Measurements from ENCODE around the gene HOXB3. TPM values are rescaled to one million over a fixed set of nuclear protein-coding genes. Genes with fewer than 3 reads are reported as not detected.

The HOXB3 gene
- total and polyA plus RNA-seq, 2 of the 13 experiments (the other 11 are each of a cell fraction or from before 2014, with no cell fraction given), result not detected

DNA sequence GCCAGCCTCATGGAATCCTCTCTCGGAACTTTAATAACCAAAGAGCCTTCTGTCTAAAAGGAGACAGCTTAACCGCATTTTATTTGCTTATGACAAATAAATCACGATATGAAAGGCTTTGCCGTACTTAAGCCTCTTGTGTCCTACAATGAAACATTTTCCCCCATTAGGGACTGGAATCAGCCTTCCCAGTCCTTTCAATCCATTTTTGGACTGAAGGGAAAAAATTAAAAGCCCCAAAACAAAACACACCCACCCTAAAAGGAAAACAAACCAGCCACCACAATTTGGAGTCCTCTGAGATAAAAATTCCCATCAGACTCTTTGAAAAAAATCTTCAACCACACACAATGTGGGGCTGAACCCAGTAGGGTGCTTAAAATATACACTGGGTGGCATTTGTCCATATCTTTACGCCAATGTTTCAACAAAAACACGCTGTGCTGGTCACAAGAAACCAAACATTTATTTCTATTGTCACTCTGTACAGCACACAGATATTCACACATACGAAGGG lies 14.9 kb downstream of the HOXB3 start:
- FAIRE-seq, result no peak
- Histone ChIP-seq H3K27ac (ENCODE audit: extremely low read length, insufficient read depth, low read length) (no peak overlapping the region), H3K27me3 (ENCODE audit: control insufficient read depth in 1 of 2, insufficient read depth in 2 of 2, low read length in 2 of 2) (peaks cover 35 to 89% of the 10 kb centered on the region in 2 experiments), H3K4me2 (ENCODE audit: low read depth, low read length) (no peak overlapping the region), H3K4me3 (replicated peaks in 1 of 3; ENCODE audit: insufficient read depth in 1 of 3, low read depth in 2 of 3, low read length in 3 of 3) (no peak overlapping the region), H3K4me1 (ENCODE audit: insufficient read depth, low read length) (no peaks in the 10 kb centered on the region), H3K9ac (ENCODE audit: insufficient read depth, low read depth, low read length) (no peak overlapping the region), H3K79me2 (ENCODE audit: insufficient read depth, low read length) (no peaks in the 10 kb centered on the region), H2AFZ (ENCODE audit: low read length) (no peak overlapping the region), H3K36me3 (replicated peaks in 1 of 2; ENCODE audit: control insufficient read depth in 1 of 2, insufficient read depth in 2 of 2, low read length in 2 of 2) (no peaks in the 10 kb centered on the region), H4K20me1 (ENCODE audit: insufficient read depth, low read length) (no peaks in the 10 kb centered on the region), H3K9me3 (ENCODE audit: low read length) (no peaks in the 10 kb centered on the region)
- in situ Hi-C loops (cut with HindIII; ENCODE audit: extremely low pct_ligation_motif_present, low pct_unique_long_range_greater_than_20kb) (no loop called here), intact Hi-C loops (cut with micrococcal nuclease; ENCODE audit: unreplicated experiment) (no loop called here)
- WGBS (ENCODE audit: low lambda C conversion rate), result 8% methylated on average over 7 of the region's 7 CpGs
- no TSS peak for BruUV-seq (replicated peaks)
- no peak for DNase-seq (ENCODE audit: low spot score)
- ATAC-seq, result no peak
- TF ChIP-seq ZNF12 (CRISPR knock-in tag; IDR thresholded peaks at IDR 0.05) (peak; percentile 48; the same call in 1 of the 2 replicates), HNRNPUL1 (IDR thresholded peaks at IDR 0.05; ENCODE audit: low read depth, low read length) (no peak)
- CTCF ChIA-PET (ENCODE audit: low intra/inter-chr PET ratio, low total read pairs), result no interaction called here
- POLR2A ChIA-PET, result no interaction called here

DNA sequence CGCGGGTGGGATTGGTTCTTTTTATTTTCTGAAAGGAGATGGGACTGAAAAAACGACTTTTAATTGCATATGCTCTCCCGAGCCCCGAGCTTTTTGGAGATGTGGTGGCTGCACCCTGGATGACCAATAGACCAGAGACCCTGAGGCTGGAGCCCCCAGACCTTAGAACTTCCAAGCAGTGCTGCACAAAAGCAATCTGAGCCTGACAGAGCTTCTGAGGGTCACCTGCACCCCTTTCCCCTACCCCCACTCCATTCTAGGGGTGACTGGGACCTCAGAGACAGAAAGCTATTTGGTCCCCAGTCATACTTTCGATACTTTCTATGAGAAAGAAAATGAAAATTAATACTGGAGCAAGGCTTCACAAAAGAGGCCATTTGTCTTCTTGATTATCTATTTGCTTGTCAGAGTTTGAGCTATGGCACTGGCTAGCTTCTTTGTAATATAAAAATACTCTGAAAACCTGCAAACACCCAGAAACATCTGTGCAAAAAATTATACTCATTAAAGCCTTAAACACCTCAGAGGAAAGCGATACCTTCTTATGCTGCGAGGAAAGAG lies 15.5 kb downstream of the HOXB3 start:
- TF ChIP-seq, protein P1, sequence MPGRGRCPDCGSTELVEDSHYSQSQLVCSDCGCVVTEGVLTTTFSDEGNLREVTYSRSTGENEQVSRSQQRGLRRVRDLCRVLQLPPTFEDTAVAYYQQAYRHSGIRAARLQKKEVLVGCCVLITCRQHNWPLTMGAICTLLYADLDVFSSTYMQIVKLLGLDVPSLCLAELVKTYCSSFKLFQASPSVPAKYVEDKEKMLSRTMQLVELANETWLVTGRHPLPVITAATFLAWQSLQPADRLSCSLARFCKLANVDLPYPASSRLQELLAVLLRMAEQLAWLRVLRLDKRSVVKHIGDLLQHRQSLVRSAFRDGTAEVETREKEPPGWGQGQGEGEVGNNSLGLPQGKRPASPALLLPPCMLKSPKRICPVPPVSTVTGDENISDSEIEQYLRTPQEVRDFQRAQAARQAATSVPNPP (CRISPR knock-in tag; IDR thresholded peaks at IDR 0.05), result no peak
- TF ChIP-seq, protein P2, sequence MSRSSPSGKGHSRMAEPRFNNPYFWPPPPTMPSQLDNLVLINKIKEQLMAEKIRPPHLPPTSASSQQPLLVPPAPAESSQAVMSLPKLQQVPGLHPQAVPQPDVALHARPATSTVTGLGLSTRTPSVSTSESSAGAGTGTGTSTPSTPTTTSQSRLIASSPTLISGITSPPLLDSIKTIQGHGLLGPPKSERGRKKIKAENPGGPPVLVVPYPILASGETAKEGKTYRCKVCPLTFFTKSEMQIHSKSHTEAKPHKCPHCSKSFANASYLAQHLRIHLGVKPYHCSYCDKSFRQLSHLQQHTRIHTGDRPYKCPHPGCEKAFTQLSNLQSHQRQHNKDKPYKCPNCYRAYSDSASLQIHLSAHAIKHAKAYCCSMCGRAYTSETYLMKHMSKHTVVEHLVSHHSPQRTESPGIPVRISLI (CRISPR knock-in tag; IDR thresholded peaks at IDR 0.05; ENCODE audit: borderline replicate concordance), result no peak
- no peak for TF ChIP-seq NCOR1 (IDR thresholded peaks at IDR 0.05; ENCODE audit: borderline replicate concordance, low read length)
- no peak for TF ChIP-seq ZNF17 (CRISPR knock-in tag; IDR thresholded peaks at IDR 0.05)
- TF ChIP-seq ZNF780A (CRISPR knock-in tag; IDR thresholded peaks at IDR 0.05), result no peak
- no peak for TF ChIP-seq ZNF7 (CRISPR knock-in tag; IDR thresholded peaks at IDR 0.05)
- TF ChIP-seq ZNF263 (CRISPR knock-in tag; IDR thresholded peaks at IDR 0.05), result no peak
- CTCF ChIA-PET (ENCODE audit: low intra/inter-chr PET ratio, low total read pairs), result no interaction called here
- intact Hi-C loops (cut with micrococcal nuclease; ENCODE audit: unreplicated experiment), result no loop called here
- Histone ChIP-seq H2AFZ (ENCODE audit: low read length) (no peak overlapping the region), H3K4me2 (ENCODE audit: low read depth, low read length) (no peak overlapping the region), H3K79me2 (ENCODE audit: insufficient read depth, low read length) (no peaks in the 10 kb centered on the region), H3K4me1 (ENCODE audit: insufficient read depth, low read length) (no peaks in the 10 kb centered on the region), H3K4me3 (replicated peaks in 1 of 3; ENCODE audit: insufficient read depth in 1 of 3, low read depth in 2 of 3, low read length in 3 of 3) (no peak overlapping the region), H3K9ac (ENCODE audit: insufficient read depth, low read depth, low read length) (no peak overlapping the region), H3K9me3 (ENCODE audit: low read length) (no peaks in the 10 kb centered on the region), H3K36me3 (replicated peaks in 1 of 2; ENCODE audit: control insufficient read depth in 1 of 2, insufficient read depth in 2 of 2, low read length in 2 of 2) (no peaks in the 10 kb centered on the region), H4K20me1 (ENCODE audit: insufficient read depth, low read length) (0 out of 2 replicates have a peak, but pooled peaks cover 3% of the 10 kb centered on the region), H3K27ac (ENCODE audit: extremely low read length, insufficient read depth, low read length) (no peak overlapping the region), H3K27me3 (ENCODE audit: control insufficient read depth in 1 of 2, insufficient read depth in 2 of 2, low read length in 2 of 2) (peaks cover 30 to 90% of the 10 kb centered on the region in 2 experiments)
- ATAC-seq, result no peak
- no peak for FAIRE-seq
- no peak for DNase-seq (ENCODE audit: low spot score)
- BruUV-seq (replicated peaks), result no TSS peak
- POLR2A ChIA-PET, result no interaction called here
- in situ Hi-C loops (cut with HindIII; ENCODE audit: extremely low pct_ligation_motif_present, low pct_unique_long_range_greater_than_20kb), result no loop called here
- WGBS (ENCODE audit: low lambda C conversion rate), result under 1% methylated on average over 8 of the region's 8 CpGs
